GM21381 (cell line): Measurements from ENCODE around the gene SPNS3.

Experiments used
- ATAC-seq: cut with Tn5 transposase; IDR thresholded peaks from one replicate; pipeline ENCODE4 v1.9.1; 2021; ENCODE audit warnings: mild to moderate bottlenecking, moderate library complexity; ENCODE audit not compliant: unreplicated experiment

SPNS3 gene

DNA sequence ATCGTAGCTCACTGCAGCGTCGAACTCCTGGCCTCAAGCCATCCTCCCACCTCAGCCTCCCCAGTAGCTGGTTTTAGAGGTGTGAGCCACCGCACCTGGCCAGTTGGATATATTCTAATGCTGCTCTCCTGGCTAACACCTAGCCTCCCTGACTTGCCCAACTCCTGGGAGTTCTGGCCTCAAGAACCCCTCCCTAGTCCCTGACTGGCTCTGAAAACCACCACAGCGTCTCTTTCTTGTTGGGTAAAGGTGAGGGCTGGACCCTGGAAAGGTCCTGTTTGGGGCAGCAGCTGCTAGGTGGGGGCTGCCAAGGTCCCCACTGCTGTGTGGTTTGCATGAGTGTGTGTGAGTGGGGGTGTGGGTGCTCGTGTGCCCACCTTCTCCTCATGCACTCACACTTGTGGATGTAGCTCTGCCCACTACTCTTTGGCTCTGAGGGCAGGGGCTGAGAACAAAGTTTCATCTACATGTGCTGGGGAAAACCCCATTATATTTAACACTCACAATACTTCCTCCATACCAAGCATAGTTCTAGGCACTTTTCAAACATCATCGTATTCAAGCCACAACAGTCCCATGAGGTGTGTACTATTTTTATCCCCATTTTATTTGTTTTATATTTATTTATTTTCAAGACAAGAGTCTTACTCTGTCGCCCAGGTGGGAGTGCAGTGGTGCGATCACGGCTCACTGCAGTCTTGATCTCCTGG is 7.1 kb upstream of the SPNS3 start:
- no peak for ATAC-seq

DNA sequence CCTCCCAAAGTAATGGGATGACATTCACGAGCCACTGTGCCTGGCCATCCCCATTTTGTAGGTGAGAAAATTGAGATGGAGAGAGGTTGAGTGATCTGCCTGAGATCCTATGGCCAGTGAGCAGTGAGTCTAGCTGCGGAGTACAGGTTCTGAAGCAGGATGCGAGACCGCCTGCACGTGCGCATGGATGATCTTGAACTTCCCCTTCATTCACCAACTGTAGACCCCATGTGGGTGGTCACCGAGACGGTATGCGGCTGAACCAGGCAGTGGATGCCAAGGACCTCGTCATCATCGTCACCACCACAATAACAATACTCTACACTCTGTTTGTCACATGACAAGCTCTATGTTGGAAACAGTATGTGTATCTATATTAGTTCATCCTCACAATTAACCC is 6.2 kb upstream of the SPNS3 start:
- ATAC-seq, result no peak

DNA sequence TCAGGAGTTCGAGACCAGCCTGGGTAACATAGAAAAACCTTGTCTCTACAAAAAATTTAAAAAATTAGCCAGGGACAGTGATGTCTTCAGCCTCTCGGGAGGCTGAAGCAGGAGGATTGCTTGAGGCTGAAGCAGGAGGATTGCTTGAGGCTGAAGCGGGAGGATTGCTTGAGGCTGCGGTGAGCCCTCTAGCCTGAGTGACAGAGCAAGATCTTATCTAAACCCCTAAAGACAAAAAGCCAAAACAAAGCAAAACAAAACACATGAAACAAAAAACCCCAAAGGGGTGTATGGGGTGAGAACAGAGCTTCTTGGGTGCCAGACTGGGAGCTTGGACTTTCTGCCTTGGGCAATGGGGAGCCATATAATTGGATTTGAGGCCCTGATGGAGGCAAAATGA is 2.6 kb downstream of the SPNS3 start:
- ATAC-seq, result no peak

DNA sequence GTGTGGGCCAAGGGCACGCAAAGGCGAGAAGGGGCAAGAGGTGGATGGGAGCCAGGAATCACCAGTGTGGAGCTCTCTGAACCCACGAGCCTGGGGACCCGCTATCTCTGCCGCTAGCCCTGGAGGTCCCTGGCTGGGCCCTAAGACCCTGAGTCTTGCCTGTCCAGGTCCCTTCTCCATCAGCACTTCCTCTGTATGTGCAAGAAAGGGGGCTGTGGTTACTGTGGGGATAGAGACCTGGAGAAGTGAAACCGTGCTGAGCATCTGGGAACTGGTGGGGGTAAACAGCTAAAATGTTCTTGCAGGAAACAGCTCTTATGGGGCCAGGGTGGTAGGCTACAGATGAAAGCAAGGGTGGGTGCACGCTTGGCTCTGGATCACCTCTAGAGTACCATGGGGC is 3.1 kb downstream of the SPNS3 start:
- ATAC-seq, result no peak

DNA sequence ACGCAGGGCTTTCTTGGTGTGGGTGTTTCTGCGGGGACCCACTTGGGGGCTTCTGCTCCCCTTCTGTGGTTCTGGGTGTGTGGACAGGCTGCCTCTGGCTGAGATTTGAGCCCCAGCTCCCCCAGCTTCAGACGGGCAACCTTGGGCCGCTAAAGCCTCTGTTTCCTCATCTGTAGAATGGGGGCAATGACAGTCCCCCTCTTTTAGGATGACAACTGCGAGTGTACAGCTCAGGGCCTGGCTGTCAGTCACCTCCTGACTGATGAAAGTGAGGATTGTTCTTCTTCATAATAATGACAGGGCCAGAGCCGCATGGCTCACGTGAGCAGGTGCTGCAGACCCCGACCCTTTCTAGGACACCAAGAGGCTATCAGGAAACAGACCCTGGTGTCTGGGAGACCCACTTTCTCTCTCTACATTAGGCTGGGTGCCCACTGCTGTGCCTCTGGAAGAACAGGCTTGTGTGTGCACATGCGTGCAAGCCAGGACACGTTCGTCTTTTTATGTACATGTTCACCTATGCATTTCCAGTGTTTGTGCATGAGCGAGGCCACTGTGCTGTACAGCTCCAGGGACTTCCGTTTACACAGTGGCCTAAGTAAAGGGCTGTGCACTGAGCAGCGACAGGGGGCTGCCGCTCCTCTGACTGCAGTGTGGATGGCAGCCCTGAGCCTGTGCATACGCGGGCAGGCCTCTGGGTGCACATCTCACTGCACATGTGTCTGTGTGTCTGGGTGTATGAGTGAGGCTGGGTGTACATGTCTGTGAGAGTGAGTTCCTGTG is 4.6 kb downstream of the SPNS3 start:
- no peak for ATAC-seq

DNA sequence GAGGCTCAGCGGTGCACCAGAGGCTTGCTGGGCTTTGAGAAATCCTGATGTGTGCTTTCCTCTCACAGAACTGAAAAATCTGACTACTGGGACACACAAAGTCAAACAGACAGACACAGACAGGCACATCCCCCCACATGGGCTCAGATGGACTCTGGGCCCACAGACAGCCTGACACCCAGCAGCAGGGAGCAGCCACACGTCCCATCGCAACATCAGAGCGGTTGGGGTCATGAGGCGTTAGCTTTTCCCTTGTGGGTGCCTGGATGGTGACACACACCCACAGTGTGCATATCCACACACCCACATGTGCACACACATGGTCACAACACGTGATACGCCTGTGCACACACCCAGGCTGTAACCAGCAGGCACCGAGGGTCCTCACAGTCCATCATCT is 6.3 kb downstream of the SPNS3 start:
- no peak for ATAC-seq

DNA sequence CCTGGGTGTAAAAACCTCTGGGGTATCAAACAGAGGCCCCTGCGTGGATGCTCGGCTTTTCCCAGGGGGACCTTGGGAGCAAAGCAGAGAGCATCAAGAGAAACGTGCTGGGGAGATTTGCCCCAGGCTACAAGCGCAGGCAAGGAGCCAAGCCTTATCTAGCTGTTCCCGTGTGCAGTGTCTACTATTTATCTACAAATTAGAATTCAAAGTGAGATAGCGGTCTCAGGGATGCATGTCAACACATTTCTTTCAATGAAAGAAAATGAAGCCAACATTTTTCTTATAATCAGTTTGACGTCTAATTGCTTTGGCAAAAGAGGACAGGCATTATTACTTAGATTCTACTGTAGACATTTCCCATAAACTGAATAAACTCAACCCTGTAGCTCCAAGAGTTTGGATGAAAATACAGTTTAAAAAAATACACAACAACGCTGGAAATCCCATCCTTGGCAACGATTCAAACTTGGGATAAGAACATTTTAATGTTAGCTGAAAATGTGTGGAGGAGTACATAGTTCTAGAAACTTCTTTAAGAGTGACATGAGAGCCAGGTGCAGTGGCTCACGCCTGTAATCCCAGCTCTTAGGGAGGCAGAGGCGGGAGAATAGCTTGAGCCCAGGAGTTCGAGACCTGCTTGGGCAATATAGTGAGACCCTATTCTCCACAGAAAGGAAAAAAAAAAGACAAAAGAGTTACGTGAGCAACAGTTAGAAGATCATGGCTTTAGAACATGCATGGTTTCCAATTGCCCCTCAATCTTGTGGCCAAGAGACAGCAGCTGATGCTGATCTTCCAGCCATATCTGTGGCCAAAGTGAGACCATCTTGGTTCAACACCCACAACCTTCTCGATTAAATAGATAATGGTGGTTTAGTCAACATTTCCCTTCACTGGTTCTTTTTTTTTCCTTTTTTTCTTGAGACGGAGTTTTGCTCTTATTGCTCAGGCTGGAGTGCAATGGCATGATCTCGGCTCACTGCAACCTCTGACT is 7.2 kb downstream of the SPNS3 start:
- ATAC-seq, result no peak

DNA sequence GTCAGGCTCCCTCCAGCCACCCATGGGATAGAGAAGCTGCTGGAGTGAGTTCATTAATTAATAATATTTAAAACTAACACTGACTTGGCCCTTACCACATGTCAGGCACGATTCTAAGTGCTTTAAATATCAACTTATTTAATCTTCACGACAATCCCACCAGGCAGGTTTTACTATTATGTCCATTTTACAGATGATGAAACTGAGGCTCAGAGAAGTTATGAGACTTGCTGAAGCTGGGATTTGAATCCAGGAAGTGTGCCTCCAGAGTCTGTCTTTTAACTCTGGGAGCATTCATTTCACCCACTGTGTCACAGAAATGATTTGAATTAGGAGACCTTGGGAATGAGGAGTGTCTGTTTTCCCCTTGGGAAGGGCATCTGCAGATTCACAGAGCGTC is 8.8 kb downstream of the SPNS3 start:
- ATAC-seq, result no peak

DNA sequence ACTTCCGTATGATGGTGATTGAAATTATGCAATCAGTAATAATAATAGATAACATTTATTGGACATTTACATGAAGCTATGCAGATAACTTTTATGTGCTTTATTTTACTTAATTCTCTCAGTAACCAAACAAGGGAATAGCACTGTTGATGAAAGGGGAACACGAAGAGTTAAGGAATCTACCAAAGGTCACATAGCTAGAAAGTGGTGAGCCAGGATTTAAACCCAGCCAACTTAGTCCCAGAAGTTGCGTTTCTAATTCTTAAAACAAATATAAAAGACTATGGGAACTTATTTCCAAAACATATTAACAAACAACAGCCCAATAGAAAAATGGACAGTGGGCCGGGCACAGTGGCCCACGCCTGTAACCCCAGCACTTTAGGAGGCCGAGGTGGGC is 9.7 kb downstream of the SPNS3 start:
- no peak for ATAC-seq

DNA sequence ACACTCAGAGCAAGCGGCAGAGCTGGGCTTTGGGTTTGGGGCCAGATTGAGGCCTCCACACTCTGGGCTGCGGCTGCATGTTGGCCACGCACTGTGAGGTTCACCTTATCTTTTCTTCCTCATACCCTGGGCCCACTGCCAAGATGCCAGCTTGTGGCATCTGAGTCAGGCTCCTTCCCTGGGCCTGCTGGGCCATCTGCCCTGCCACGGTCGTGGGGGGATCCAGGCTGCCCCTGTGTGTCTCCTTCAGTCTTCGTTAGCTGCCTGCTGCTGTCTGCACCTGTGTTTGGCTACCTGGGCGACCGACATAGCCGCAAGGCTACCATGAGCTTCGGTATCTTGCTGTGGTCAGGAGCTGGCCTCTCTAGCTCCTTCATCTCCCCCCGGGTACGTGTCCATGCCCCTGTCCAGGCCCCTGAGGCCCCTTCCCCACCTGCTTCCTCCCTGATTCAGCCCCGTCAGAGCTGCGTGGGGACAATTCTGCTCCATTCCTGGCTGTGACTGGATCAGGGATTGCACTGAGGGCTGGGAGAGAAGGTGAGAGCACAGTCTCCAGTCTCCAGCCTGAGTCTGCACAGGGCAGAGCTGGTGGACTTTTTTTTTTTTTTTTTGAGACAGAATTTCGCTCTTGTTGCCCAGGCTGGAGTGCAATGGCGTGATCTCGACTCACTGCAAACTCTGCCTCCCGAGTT is 11.2 kb downstream of the SPNS3 start:
- no peak for ATAC-seq

DNA sequence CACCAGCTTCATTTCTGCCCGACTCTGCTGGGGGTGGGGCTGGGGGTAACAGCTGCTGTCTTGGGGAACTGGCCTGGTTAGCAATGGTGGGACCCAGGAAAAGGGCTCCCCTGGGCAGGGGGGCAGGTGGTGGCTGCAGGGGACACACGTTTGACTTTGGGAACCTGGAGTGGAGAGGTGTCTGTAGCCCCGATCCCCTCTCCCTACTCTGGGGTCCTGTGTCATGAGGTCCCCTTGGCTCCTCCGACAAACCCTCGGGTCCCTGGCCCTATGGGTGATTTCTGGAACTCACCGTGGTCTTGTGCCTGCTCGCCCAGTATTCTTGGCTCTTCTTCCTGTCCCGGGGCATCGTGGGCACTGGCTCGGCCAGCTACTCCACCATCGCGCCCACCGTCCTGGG is 12.0 kb downstream of the SPNS3 start:
- no peak for ATAC-seq

DNA sequence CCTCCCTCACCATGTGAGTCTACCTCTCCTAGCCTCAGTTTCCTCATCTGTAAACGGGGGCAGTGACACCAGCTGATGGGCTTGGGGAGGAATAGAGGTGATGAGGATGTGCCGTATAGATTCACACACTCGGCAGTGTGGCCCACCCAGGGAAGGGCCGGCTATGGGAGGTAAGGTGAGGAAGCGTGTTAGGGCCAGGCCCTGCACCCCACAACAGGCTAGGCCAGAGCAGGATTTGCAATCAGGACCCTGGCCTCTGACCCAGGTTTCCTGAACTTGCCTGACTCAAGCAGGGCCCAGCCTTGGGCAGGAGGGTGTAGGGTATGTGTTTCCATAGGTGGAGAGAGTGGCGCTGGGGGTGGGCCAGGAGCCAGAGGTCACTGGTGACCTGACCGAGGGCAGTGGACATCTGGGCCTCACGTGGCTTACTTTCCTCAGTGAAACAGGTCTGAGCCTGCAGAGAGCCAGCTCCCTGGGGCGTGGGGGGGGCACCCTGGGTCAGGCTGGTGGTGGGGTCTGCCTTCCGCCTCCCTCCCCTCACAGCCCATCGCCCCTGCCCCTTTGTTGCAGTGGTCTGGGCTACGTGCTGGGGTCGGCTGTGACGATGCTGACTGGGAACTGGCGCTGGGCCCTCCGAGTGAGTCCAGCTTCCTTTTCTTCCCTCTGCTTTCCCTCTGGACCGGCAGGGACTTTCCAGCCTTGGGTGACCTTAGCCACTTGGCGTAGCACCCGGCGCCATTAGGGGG is 12.8 kb downstream of the SPNS3 start:
- no peak for ATAC-seq

DNA sequence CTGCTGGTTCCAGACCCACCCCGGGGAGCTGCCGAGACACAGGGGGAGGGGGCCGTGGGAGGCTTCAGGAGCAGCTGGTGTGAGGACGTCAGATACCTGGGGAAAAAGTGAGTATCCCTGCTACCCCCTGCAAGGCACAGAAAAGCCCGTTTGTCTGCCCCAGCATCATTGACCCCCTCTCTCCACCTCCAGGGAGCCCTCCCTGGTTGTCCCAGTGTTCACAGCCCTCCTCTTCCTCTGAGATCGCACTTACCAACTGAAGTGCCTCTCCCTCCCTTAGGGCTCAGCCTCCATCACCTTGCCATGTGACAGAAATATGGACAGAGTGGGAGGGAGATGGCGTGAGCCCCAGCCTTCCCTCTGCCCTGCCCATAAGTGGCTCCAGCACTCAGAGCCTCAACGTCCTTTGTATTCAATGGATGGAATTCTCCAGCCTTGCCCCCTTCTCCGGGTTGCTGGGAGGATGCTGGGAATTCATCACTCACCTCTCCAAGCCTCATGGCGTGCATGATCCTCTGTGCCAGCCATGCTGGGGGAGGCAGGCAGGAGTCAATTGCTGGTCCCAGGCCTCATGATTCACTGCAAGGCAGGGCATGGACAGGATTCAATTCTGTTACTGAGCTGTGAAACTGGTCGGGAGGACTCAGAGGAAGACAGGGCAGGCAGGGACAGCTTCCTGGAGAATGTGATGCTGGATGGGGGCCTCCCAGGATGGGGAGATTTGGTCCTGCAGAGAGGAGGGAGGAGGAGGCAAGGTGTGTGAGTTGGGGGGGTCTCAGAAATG is 14.6 kb downstream of the SPNS3 start:
- ATAC-seq, result no peak

DNA sequence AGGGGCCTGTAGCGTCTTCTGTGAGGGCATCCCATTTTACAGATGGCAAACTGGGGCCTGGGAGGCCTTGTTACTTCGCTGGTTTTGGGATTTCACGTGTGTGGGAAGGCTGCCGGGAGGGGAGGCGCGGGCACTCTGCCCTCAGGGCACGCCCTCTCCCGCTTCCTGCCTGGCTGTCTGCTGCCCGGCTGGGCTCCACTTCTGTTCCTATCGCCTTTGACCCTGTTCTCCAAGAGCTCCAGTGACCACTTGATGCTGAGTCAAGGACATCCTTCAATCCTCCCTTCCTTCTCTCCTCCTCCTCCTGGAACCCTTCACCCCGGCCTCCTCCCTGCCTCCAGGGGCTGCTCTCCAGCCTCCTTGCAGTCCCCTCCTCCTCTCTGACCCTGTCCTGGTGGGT is 16.0 kb downstream of the SPNS3 start:
- no peak for ATAC-seq

DNA sequence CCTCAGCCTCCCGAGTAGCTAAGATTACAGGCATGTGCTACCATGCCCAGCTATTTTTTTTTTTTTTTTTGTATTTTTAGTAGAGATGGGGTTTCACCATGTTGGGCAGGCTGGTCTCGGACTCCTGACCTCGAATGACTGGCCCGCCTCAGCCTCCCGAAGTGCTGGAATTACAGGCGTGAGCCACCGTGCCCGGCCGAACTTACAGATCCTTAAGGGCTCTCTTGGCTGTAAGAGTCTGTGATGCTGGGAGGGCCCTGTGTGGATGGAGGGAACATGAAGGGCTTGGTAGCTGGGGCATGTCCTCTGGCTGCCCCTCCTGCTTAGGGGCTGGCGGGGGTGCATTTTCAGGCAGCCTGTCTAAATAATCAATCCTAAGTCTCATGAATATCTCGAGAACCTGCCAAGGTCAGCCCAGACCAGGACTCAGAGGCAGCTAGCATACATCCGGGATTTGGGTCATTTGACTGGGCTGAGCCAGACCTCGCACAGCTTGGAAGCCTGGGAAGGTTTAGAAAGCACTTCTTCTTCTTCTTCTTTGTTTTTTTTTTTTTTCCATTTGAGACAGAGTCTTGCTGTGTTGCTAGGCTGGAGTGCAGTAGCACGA is 17.1 kb downstream of the SPNS3 start:
- no peak for ATAC-seq

DNA sequence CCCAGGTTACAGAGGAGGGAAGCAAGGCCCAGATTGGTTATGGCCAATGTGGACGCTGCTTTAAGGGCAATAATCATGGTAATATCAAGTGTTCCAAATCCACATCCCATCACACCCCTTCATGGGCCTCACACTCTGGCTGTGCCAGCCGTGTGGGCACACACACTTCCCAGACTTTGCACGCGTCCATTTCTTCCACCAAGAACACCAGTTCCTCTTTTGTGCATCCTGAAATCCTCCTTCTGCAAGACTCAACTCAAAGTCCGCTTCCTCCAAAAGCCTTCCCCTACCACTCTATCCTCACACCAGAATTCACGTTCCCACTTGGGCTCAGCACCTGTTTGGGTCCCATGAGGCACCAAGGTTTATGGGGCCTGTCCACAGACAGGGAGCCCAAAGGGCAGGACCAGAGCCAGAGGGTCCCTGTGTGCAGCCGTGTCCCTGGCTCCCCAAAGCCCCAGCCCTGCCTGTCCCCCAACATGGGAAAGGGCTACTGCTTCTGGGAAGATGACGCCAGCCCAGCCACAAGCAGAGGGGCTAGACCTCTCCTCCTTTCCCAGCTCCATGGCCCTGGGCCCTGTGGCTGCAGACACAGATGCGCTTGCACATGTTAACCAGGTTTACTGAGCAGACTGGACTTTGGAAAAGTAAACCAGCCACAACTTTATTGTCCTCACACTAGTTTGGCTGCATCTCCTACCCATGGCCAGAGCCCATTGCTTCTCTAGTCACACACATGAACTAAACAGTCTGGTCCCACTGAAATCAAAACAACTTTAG is 20.3 kb downstream of the SPNS3 start:
- ATAC-seq, result no peak

DNA sequence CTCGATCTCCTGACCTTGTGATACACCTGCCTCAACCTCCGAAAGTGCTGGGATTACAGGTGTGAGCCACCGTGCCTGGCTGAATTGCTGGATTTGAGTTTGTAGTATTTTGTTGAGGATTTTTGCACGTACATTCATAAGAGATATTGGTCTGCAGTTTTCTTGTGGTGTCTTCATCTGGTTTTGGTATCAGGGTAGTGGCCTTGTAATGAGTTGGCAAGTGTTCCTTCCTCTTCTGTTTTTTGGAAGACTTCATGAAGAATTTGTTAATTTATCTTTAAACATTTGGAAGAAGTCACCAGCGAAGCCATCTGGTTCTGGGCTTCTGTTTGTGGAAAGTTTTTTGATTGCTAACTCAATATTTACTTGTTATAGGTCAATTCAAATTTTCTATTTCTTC is 26.9 kb downstream of the SPNS3 start:
- no peak for ATAC-seq

DNA sequence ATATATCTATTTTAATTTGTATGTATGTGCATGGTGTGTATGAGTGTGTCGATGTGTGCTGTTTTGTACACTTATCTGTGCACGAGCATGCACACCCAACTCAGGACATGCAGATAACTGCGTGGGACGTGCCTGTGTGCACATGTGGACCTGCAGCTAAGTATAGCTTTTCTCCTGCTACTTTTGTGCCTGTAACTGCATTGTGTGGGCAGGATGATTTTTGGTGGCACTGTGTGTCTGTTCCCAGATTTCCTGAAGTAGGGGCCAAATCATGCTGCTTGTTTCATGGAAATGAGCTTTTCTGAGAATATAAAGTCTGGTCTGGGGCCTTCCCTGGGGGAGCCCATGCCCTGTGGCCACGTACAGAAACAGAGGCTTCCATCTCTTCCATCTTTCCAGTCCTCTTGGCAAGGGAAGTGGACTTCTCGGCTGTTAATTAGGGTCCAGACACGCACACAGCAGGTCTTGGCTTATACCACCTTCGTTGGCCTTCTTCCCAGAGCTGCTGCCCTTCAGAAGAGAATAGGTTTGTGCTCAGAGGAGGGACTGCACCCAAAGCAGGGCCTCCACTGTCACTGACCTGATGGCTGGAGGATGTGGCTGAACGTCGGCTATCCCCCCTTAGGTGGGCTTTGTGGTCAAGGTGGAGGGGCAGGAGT is 30.2 kb downstream of the SPNS3 start:
- no peak for ATAC-seq
